GM21723 (cell line): ENCODE measurements around the gene RPL27A.

Source experiments
- ATAC-seq: cut with Tn5 transposase; IDR thresholded peaks from one replicate; pipeline ENCODE4 v1.9.1; 2021; ENCODE audit warnings: mild to moderate bottlenecking, moderate library complexity; ENCODE audit not compliant: unreplicated experiment

The RPL27A gene

DNA sequence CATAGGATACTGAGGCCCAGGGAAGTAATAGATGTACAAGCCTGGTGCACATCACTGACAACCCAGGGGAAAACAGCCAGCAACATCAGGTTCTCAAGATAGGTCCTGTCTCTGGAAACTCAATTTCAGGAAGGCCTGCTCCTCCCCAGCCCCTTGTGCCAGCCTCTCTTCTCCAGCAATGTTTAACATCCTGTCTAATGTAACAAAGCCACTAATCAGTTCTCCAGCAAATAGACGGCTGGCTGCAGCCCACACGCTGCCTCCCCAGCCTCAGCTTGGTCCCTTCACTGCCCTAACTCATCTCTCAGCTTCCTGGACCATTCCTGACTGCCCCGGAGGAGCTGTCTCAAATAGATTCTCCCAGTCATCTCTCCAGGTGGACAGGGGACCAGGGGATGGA lies 37.8 kb downstream of the RPL27A start:
- ATAC-seq, result no peak

DNA sequence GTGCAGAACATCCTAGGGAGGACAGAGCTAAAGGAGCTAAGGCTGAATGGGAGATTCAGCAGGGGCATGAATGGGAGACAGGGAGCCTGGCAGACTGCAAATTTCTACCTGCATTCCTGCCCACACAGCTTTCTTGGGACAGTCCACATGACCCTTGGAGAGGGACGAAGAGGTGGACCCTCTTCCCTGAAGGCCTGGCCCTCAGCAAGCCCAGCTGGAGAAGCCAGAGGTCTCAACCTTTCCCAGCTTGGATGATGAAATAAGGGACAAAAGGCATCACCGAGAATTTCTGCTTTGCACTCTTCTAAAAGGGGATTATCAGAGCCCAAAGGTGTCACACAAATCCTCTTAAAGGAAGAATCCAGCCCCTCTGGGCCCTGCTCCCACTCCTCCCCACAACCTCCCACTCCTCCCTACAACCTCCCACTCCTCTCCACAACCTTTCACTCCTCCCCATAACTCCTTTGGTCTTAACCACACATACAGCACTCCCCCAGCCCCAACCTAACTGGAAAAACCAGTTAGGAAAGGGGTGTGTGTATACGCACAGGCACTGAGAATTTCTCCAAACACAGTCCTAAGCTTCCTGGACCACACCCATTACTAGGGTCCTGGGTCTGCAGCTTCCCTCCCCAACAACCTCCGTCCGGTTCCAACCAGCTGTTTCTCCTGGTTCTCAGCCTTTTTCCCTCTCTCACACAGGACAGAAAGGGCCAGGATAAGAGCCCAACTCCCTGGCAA lies 38.4 kb downstream of the RPL27A start:
- no peak for ATAC-seq

DNA sequence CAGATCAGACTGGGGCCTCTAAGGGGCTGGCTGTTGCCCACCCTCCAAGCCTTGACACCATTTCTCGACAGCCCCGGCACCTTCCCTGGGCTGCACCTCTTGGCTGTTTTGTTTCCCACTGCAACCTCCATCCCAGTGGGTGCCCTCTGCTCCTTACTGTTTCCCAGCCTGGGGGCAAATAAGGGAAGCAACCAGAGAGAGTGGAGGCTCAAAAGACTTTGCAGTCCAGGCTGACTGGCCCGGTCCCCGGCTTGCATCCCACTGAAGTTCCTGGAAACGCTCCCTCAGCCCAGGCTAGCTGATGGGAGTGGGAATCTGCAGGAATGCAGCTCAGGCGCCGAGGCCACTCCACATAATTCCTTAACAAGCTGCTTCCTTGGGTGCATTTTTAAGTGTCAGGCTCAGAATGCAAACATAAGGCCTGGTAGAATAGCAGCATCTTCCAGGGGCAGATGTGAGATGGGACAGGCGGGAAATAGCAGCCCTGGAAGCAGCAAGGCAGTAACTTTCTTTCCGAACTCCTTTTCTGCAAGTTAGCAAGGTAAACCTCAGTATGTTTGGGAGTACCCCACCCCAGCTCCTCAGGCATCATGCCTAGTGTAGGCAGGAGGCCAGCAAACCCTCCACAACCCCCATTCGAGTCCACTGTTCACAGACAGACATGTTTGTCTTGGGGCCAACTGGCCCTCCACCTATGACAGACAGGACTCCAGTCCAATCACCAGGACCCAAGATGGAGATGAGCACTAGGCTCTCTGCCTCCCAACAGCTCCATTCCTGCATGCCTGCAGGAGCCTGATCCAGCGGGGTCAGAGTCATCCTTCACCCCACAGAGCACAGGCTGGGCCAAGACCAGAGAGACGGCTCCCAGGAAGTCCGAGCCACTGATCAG lies 39.3 kb downstream of the RPL27A start:
- ATAC-seq, result no peak

DNA sequence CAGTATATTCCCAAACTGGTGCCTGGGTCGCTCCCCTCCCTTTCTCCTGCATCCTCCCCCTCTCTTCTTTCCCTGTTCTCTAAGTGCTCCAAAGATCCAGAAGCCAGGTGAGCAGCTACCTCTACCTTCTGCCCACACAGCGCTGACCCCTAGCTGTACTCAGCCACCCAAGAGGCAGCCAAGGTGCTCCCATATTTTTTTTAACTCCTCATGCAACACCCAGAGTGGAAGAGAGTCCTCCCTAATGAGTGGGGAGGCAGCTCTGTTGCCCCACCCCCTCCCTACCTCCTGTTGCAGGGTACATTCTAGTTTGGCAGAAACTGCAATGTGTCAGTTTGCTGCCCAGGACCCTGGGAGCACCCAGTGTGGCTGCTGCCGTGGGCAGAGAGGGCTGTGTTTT lies 40.2 kb downstream of the RPL27A start:
- no peak for ATAC-seq

DNA sequence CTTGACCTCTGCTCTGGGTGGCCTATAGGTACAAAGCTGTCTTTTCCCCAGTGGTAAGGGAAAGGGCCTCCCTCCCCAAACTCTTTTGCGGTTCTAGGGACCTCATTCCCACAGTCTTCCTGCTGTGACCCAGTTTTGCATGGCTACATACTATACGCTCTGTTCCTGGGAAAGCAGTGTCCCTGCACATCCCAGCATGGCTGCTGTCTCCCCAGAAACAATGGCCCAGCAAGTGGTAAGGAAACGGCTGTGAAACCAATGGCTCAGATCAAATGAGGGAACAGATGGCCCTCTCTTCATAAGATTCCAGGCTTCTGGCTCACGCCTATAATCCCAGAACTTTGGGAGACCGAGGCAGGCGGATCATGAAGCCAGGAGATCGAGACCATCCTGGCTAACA lies 41.1 kb downstream of the RPL27A start:
- ATAC-seq, result no peak

DNA sequence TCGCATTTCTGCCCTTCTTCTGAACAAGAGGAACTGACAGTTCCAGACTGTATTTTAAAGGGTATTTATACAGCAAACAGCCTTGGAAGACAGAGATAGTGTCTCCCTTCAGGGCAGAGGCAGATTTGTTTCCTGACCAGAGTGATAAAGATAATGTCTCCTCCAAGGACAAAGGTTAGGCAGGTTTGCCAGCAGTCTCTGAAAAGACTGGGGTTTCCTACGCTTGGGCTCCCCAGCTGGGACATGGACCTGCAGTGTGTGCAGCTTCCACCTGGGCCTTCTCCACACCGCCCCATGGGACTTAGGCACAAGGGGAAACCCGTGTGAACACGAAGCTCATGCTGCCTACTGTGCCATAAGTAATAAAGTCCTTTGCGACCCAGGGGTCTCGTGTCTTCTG lies 42.1 kb downstream of the RPL27A start:
- ATAC-seq, result no peak

DNA sequence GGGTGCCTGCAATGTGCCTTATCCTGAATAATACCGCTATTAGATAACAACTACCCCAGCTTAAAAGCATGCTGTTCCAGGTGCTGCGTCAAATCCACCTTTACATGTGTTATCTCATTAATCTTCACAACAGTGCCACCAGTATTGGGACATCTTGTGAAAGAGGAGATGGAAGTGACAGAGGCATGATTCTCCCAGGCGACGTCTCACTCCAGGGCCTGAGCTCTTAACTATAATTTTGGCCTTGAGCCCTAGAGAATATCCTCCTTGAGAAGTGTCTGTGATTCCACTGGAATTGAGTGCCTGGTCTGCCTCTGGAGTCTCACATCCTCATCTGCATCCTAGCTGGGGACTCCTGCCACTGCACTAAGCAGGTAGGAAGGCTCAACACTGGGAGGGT lies 43.8 kb downstream of the RPL27A start:
- ATAC-seq, result no peak

DNA sequence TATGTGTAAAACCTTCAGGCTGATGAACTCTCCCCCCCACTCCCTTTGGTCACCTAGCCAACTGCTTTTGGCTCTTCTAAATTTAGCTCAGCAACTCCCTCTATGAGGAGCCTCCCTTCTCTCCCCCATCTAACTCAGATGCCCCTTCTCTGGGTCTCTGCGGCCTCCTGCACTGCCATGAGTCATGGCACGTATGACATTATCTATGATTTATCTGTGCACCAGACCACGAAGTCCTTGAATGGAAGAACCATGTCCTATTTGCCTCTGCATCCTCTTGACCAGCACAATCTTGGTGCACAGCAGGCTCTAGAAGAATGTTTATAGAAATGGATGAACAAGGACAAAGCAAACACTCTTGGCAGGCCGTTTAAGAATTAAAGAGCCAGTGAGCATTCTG lies 46.0 kb downstream of the RPL27A start:
- no peak for ATAC-seq

DNA sequence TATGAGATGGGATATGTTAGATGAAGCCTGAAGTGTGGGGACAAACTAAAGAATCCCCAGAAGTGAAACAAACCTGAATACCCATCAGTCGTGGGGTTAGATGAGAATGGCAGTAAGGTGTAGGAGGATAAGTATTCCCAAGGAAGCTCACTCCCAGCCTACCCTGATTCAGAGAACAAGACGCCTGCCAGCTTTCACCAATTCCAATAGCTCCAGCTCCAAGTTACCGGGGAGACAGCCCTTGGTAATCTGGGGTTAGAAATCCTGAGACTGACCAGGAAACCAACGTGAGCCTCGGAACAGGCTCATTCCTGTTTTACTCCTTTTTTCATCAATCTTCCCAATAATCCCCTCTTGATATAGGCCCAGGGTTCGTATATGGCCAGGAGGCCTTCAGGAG lies 46.5 kb downstream of the RPL27A start:
- ATAC-seq, result no peak

DNA sequence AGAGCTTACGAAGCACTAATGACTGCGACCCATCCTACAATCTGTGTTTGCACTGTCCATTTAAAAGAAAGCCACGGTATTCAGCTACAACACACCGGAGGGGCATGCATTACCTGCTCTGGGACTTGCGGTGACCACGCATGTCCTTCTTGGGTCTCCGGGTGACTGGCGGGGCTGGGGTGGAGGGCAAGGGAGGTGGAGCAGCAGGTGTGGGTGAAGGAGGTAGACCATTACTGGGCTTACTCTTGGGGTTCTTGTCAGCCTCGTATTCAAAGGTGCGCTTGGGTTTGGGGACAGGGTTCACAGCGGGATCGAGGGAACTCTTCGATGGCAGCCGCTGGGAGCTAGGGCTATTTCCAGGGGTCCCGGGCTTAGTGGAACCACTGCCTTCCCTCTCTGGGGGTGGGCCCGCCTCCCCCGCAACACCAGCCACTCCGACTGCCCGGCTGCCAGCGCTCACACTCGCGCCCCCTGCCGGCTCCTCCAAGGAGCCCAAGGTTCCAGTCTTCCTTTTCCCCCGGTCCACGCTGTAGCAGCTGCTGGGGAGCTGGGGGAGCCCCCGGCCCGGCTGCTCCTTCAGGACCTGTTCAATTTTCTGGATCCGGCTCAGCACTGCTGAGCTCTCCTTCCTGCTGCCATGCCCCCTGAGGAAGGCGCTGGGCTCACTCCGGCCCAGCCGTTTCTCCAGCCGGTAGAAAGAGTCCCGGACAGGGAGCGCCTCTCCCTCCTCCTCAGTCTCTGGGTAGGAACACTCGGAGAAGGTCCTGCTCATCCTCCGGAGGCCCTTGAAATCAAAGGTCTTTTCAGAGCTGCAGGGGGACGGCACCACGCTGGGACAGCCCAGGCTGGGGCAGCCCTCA lies 47.5 kb downstream of the RPL27A start:
- ATAC-seq, result no peak

DNA sequence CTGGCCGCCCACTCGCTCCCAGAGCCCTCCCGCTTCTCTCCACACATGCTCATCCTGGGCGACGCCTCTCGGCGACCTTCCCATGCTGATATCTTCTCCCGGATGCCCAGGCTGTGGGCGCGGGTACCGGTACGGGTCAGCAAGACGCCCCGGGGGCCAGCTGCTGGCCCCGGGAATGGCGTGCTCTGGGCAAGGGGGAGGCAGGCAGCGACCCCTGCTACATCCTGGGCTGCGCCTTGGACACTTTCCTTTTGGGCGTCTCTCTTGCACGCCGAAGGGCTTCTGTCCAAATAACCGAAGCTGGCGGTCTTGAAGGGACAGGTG lies 48.1 kb downstream of the RPL27A start:
- ATAC-seq, result no peak

DNA sequence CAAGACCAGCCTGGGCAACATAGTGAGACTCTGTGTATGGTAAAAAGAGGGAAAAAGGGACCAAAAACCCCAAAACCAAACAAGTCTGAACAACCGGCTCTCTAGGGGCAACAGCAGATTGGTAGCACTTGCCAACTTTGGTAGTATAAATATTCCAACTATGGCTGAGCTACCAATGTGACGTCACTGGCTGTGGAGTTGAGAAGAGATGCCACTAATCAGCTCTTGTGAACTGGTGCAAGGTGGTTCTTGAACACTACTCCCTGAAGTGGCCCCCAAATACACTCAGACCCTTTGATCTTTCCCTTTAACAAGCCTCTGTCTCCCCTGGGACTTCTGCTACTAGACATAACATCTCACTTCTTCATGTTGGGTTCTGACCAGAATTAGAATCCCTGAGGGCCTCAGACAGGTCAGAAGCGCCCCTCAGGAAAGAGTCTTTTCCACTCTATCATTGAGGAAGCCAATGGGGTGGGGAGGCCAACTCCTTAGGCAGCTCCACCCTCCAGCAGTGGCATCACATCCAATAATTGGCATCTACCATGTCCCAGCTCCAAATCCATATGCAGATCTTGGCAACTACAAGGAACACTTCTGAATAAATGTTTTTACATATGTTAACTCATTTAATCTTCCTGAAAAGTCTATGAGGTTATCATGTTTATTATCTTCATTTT lies 49.2 kb downstream of the RPL27A start:
- no peak for ATAC-seq

DNA sequence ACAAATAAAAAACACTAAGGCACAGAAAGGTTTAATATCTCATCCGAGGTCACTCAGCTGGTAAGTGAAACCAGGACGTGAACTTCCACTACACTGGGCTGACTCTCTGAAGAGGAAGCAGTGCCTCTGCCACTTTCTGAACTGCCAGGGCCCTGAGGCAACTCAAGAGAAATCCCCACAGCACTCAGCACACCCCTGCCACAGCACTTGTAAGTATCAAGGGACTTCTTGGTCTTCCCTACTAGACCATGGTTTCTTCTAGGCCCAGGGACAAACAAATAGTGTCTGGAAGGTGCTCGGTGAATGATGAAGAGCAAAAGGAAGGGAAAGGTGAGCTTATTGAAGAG lies 49.7 kb downstream of the RPL27A start:
- ATAC-seq, result peak; percentile 77

DNA sequence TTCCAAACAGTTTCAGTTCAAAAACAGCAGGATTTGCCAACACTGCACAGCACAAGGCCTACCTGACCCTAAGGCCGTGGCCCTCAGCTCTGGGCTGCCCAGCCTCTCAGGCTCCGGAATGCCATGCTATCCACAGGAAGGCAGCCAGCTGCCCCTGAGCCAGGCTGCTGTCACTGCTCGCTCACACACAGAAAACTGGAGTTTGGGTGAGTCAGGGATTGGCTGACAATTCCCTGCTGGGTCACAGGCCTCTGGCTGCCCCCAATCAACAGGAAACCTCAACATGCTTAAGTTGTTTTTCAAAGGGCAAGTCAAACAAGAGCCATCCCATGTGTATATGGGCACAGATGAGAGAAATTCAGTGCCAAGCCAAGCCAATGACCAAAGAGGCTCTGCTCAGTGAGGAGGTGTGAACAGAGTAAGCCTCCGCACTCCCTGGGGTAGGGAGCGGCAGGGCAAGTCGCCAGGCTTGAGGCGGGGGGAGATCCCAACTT lies 50.2 kb downstream of the RPL27A start:
- no peak for ATAC-seq

DNA sequence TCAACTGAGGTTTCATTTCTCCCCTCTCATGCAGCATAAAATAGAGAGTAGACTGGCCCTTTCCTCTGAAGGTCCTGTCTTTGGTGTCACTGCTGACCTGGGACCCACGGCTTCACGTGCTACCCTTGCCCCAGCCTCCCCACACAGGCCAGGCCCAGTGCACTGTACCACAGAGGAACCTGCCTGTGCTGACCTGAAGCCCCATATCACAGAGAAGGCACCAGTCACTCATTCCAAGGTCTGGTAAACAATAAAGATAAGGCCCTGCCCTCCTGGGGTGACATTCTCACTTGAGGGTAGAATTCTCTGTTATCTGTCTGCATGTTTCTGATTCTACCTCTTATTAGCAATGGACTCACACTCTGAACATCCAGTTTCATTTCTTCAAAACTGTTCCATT lies 51.3 kb downstream of the RPL27A start:
- ATAC-seq, result no peak

DNA sequence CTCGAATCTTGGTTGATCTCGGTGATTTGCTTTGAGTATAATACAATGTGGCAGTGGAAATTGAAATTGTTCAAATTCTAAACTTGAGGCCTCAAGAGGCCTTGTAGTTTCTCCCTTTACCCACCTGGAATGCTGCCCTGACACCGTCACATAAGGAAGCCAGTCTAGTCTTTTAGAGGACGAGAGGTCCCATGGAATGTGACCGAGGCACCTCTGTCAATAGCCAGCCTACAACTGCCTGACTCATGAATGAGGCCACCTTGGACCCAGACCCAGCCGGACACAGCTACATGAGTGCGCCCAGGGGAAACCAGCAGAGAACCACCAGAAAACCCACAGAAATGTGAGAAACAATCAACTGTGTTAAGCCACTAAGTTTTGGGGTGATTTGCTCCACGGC lies 52.5 kb downstream of the RPL27A start:
- no peak for ATAC-seq

DNA sequence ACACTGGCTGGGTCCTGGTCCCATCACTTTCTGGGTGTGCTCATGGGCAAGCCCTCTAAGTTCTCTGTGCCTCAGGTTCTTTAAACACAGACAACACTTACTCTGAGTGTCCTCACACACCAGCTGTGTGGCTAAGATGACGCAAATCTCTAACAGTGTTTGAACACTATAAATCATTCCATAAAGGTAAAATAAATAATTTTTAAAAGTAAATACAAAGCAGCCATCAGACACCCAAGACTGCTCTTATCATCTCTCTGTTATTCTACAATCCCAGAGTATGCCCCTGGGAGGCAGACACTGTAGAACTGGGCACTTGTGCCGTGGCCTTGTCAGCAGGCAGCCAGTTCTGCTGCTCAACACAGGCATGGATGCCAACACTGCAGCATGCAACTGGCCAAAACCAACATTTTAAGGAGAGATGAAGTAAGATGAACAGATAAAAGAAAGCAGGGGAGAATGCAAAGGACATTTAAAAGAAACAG lies 56.8 kb downstream of the RPL27A start:
- ATAC-seq, result no peak
